Nephron progenitor cell (in vitro differentiated cells): ENCODE measurements around the gene SIL1.
"Not testable (repeated sequence)": the region's sequence is repeated elsewhere in the genome, so short reads cannot be mapped to it uniquely, and the experiment has no call there.

ENCODE experiments used
- DNase-seq: peaks from one replicate; pipeline ENCODE4 v3.0.0; 2021
- H3K27ac Mint-ChIP-seq: 2 replicates; pipeline ENCODE4 v1.8.0; 2021; ENCODE audit warnings: mild to moderate bottlenecking, moderate library complexity, mixed read lengths
- H3K27me3 Mint-ChIP-seq: 2 replicates; pipeline ENCODE4 v1.8.0; 2021; ENCODE audit warnings: mild to moderate bottlenecking, low read depth, mixed read lengths; ENCODE audit not compliant: poor library complexity
- H3K36me3 Mint-ChIP-seq: 2 replicates; pipeline ENCODE4 v1.8.0; 2021; ENCODE audit warnings: low read depth, mixed read lengths
- H3K4me1 Mint-ChIP-seq: 2 replicates; pipeline ENCODE4 v1.8.0; 2021; ENCODE audit warnings: mixed read lengths
- H3K4me3 Mint-ChIP-seq: 2 replicates; pipeline ENCODE4 v1.8.0; 2021; ENCODE audit warnings: mild to moderate bottlenecking, moderate library complexity, mixed read lengths
- H3K9me3 Mint-ChIP-seq: 2 replicates; pipeline ENCODE4 v1.8.0; 2021; ENCODE audit warnings: mild to moderate bottlenecking, moderate library complexity, mixed read lengths
- TF ChIP-seq, protein P1 (sequence below): fragments of 200-600 bp; sonication (generic); IDR thresholded peaks from 2 replicates; pipeline ENCODE4 v1.5.0; 2021; ENCODE audit warnings: antibody characterized with exemption

SIL1 gene

DNA sequence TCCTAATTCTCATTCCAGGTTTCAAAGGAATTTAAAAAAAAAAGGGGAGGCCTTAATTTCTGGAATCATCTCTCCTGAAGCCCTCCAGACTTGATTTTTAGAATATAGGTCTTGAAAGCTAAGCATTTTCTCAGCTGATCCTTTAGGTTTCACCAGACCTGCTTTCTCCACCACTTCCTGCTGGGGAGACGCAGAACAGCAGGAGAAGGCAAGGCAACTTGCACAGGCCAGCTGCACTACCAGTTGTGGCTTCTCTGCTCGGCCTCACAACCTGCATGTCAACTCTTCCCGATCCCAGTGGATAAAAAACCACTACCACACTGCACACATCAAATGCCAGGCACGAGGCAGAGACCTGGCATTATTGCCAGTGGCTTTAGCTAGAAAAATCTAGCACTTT lies 119.8 kb downstream of the SIL1 start:
- DNase-seq, result no peak
- H3K9me3 Mint-ChIP-seq, result peaks cover 6% of the 10 kb centered on the region
- TF ChIP-seq, protein P1, sequence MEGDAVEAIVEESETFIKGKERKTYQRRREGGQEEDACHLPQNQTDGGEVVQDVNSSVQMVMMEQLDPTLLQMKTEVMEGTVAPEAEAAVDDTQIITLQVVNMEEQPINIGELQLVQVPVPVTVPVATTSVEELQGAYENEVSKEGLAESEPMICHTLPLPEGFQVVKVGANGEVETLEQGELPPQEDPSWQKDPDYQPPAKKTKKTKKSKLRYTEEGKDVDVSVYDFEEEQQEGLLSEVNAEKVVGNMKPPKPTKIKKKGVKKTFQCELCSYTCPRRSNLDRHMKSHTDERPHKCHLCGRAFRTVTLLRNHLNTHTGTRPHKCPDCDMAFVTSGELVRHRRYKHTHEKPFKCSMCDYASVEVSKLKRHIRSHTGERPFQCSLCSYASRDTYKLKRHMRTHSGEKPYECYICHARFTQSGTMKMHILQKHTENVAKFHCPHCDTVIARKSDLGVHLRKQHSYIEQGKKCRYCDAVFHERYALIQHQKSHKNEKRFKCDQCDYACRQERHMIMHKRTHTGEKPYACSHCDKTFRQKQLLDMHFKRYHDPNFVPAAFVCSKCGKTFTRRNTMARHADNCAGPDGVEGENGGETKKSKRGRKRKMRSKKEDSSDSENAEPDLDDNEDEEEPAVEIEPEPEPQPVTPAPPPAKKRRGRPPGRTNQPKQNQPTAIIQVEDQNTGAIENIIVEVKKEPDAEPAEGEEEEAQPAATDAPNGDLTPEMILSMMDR, result no peak
- H3K27ac Mint-ChIP-seq, result no peak overlapping the region
- peaks cover 49% of the 10 kb centered on the region for H3K4me1 Mint-ChIP-seq
- peaks cover 5% of the 10 kb centered on the region for H3K36me3 Mint-ChIP-seq
- H3K27me3 Mint-ChIP-seq, result peaks cover 2% of the 10 kb centered on the region
- H3K4me3 Mint-ChIP-seq, result no peak overlapping the region

DNA sequence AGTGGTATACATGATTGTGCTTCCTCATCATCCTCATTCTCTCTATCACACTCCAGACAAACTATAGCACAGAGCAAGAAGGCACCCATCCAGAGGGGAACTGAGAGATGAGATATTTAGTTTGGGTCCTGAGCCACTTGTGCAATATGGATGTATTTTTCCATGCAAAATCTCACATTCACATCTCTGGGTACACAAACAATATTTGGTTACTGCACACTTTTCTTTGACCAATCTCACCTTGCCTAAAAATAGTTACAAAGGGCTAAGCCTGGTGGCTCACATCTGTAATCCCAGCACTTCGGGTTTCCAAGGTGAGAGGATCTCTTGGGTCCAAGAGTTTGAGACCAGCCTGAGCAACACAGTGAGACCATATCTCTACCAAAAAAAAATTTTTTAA lies 120.3 kb downstream of the SIL1 start:
- peaks cover 2% of the 10 kb centered on the region for H3K27me3 Mint-ChIP-seq

DNA sequence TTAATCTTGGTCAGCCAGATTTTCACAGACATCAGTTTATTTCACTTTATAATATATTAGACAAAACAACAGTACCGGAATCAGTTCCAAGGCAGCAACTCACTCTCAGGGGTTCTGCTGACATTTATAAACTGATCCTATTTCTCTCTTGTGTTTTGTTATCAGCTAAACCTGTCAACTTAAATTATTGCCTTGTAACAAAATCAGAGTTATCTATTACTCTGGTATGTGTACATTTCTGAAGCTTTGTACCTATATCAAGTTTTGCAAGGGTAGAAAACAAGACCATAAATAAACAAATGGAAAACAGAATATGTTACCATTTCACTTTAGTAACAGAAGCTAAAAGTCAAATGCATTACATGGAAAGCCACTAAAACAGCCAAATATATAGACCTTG lies 122.1 kb downstream of the SIL1 start:
- peak overlapping the region; percentile 74 for H3K27ac Mint-ChIP-seq
- no peaks in the 10 kb centered on the region for H3K36me3 Mint-ChIP-seq
- H3K9me3 Mint-ChIP-seq, result no peaks in the 10 kb centered on the region
- H3K4me3 Mint-ChIP-seq, result no peak overlapping the region
- TF ChIP-seq, protein P1, result no peak
- H3K4me1 Mint-ChIP-seq, result peaks cover 44% of the 10 kb centered on the region
- H3K27me3 Mint-ChIP-seq, result peaks cover 2% of the 10 kb centered on the region
- DNase-seq, result no peak

More for the DNA sequence above, 120.3 kb downstream of the SIL1 start:
- TF ChIP-seq, protein P1, result no peak
- Mint-ChIP-seq H3K36me3 (peaks cover 4% of the 10 kb centered on the region), H3K4me1 (peaks cover 49% of the 10 kb centered on the region), H3K27ac (peak overlapping the region; percentile 42), H3K9me3 (peaks cover 5% of the 10 kb centered on the region), H3K4me3 (no peak overlapping the region)
- no peak for DNase-seq

DNA sequence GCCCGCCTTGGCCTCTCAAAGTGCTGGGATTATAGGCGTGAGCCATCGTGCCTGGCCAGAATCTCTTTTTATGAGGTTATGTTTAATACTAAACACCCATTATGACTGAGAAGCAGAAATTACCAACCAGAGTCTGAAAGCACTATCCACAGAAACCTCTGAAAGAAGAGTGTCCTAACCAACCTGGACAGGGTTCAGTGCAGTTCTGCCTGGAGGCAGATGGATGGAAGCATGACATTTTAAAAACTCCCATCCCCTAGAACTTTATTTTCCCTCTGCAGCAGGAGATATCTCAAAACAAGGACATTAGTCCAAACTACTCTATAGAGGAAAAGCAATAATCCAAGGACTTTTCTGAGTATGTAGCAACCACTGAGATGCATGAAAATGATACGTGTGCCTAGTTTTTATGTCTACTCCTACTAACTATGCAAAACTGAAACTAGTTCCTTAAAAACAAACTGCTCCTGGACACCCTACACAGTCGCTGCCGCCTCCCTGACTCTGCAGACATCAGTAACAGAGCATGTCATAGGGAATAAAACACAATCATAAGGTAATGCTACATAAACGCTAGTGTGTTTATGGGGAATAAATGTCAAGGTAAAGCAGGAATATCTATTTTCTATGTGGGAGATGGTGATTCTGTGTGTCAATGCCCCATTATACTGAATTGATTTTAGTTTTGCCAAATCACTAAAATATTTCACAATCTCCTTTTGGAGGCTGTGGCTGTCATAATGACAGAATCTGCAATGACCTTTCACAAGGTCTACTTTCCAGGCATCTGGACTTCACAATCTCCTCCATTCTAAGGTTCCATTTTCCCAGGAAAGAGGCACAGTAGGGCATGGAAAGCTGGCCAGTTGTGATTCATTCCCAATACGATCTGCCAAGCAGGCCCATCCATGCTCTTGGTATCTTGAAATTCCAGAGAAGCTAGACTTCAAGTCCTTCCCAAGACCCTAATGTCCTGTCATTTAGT lies 122.8 kb downstream of the SIL1 start:
- H3K27me3 Mint-ChIP-seq, result peaks cover 2% of the 10 kb centered on the region
- peaks cover 44% of the 10 kb centered on the region for H3K4me1 Mint-ChIP-seq
- H3K4me3 Mint-ChIP-seq, result no peak overlapping the region
- H3K36me3 Mint-ChIP-seq, result no peaks in the 10 kb centered on the region
- TF ChIP-seq, protein P1, result no peak
- no peak for DNase-seq
- no peaks in the 10 kb centered on the region for H3K9me3 Mint-ChIP-seq
- H3K27ac Mint-ChIP-seq, result peak overlapping the region; percentile 74

DNA sequence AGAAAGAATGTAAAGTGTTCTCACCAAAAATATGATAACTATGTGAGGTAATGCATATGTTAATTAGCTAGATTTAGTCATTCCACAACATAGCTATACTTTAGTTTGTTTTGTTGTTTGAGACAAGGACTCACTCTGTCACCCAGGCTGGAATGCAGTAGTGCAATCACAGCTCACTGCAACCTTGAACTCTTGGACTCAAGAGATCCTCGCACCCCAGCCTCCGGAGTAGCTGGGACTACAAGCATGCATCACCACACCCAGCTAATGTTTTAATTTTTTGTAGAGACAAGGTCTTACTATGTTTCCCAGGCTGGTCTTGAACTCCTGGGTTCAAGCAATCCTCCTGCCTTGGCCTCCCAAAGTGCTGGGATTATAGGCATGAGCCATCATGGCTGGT lies 124.2 kb downstream of the SIL1 start:
- peaks cover 34% of the 10 kb centered on the region for H3K4me1 Mint-ChIP-seq
- not testable (repeated sequence) for H3K27me3 Mint-ChIP-seq, H3K36me3 Mint-ChIP-seq, H3K27ac Mint-ChIP-seq, H3K4me3 Mint-ChIP-seq, H3K9me3 Mint-ChIP-seq, DNase-seq

DNA sequence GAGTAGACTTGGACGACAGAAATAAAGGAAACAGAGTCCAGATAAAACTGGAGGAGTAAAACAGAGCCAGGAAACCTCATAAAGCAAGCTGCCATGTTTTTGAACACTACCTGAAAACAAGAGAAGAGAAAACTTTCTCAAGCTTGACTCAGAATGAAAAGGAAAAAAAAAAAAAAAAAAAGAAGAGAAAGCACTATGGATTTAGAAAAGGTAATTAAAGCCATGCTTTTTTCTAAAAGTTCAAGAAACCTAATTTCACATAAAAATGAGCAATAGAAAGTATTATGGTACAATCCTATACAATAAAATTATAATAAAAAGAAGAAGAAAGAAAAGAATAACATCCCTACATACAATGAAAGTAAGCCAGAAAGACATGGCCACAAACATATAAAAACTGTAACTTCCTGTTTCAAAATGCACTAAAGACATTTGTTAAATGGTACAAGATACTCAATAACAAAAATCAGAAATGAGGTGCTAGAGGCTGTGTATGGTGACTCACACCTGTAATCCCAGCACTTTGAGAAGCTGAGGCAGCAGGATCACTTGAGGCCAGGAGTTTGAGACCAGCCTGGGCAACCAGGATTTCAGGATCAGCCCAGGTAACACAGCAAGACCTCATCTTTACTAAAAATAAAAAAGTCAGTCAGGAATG lies 129.5 kb downstream of the SIL1 start:
- H3K4me3 Mint-ChIP-seq, result no peak overlapping the region
- H3K36me3 Mint-ChIP-seq, result no peaks in the 10 kb centered on the region
- no peak overlapping the region for H3K27ac Mint-ChIP-seq
- no peak for DNase-seq
- H3K4me1 Mint-ChIP-seq, result peaks cover 30% of the 10 kb centered on the region
- TF ChIP-seq, protein P1, result no peak
- H3K27me3 Mint-ChIP-seq, result peaks cover 8% of the 10 kb centered on the region
- H3K9me3 Mint-ChIP-seq, result no peaks in the 10 kb centered on the region
